ENCODE results near the gene TCF7L2. TPM values are rescaled to one million over a fixed set of nuclear protein-coding genes. Genes with fewer than 3 reads are reported as not detected.
A peak's percentile ranks its signal among the peaks of the same experiment; 100 is the strongest.

Gene TCF7L2
- 10 to 100 TPM; 26.8 to 29.6 TPM for total RNA-seq
- long read RNA-seq, donor 1, partial matches to known transcripts: 3 of 17 reads
- long read RNA-seq, donor 1, other reads (novel, unspliced or antisense): 14 of 17 reads
- long read RNA-seq, donor 2, partial matches to known transcripts: 4 of 14 reads
- long read RNA-seq, donor 2, other reads (novel, unspliced or antisense): 9 of 14 reads

DNA sequence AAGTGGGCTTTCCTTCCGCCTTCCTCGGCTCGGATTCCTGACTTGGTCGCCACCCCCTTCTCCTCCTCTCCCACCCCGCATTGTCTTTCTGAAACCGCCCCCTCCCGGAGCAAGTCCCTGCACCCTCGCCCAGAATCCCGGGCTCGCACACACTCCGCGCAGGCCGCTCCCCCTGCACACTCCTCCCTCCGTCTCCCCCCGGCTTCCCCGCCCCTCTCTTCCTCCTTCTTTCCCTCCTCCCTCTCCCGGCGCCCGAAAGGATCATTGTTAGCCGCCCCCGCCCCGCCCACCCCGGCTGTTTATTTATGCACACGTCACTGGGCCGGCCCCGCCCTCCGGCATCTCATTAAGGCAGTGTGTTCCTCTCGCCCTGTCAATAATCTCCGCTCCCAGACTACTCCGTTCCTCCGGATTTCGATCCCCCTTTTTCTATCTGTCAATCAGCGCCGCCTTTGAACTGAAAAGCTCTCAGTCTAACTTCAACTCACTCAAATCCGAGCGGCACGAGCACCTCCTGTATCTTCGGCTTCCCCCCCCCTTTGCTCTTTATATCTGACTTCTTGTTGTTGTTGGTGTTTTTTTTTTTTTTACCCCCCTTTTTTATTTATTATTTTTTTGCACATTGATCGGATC is at the start of gene TCF7L2:
TSS of gene TCF7L2 (plus strand) at position 373 of the 633 bp plus-strand sequence. CDS start 510 bp downstream, outside the sequence.
- DNase-seq (ENCODE audit: low spot score): peak; percentile 98

DNA sequence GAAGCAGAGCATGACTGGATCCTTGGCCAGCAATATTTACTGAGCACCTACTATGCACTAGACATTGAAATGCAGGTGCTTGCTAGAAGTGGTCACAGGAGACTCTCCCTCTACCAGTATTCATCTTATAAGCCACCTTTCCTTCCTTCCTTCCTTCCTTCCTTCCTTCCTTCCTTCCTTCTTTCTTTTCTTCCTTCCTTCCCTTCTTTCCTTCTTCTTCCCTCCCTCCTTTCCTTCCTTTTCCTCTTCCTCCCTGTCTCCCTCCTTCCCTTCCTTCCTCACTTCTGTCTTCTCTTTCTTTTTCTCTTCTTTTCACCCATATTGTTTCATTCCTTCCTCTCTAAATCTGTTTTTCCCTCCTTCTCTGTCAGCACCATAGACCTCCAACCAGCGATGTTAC is 47.3 kb upstream of the TCF7L2 start:
- intact Hi-C loops (cut with DNase I): no loop called here

More for the DNA sequence above, at the start of gene TCF7L2:
- intact Hi-C loops (cut with DNase I): loop anchor here (5.0 to 10.0 kb wide), 5 partner anchors 55 to 435 kb away; no protein-coding TSS in a partner anchor

DNA sequence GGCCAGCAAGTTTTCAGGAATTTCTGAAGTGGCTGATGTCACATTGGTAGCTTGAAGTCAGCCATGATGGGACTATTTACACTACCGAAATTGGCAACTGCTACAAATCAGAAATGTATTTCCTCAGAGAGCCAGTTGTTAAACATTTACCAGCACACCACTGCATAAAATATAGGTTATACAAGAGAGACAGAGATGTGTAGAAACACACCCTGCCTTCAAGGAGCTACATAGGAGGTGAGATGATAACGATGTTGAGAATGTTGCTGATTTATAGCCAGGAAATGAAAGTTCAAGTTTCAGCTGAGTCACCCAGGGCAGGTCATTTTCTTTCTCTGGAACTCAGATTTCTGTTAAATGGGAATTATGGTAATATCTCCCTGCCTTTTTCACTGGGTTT is 46.0 kb upstream of the TCF7L2 start:
- intact Hi-C loops (cut with DNase I): no loop called here

More for the DNA sequence above, 47.3 kb upstream of the TCF7L2 start:
- DNase-seq (ENCODE audit: low spot score): no peak

DNA sequence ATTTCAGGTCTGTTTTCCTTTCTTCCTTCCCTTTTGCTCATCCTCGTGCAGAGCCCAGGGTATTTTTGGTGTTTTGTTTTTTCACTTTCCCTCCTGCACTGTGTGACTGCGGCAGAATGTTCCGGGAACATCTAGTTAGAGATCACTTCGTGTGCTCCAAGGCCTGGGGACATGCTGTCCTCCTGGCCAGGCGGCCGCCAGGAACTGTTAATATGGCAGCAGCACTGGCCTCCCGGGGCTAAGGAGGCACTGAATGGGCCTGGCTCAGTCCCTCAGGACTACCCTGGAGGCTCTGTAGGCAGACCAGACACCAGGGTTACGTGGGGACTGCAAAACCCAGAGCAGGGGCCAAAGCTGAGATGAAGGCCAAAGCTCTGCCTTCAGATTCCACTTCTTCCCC is 43.1 kb upstream of the TCF7L2 start:
- no peak for DNase-seq (ENCODE audit: low spot score)
- intact Hi-C loops (cut with DNase I): no loop called here

More for the DNA sequence above, 46.0 kb upstream of the TCF7L2 start:
- DNase-seq (ENCODE audit: low spot score): no peak

DNA sequence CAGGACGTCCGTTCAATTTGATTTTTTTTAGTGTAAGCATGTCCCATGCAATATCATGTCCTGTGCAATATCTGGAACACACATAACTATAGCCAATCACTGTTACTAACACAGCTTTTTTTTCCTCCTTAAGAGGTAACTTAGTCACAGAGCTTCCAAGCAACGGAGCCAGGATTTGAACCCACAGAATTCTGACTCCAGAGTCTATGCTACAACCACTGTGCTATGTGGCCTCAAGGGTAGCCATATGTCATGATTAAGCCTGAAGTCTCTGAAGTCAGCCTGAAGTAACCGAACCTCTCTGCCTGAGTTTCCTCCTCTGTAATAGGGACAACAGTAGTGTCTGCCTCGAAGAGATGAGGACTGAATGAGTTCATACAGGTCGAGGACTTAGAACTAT is 42.2 kb upstream of the TCF7L2 start:
- intact Hi-C loops (cut with DNase I): no loop called here
- DNase-seq (ENCODE audit: low spot score): no peak

DNA sequence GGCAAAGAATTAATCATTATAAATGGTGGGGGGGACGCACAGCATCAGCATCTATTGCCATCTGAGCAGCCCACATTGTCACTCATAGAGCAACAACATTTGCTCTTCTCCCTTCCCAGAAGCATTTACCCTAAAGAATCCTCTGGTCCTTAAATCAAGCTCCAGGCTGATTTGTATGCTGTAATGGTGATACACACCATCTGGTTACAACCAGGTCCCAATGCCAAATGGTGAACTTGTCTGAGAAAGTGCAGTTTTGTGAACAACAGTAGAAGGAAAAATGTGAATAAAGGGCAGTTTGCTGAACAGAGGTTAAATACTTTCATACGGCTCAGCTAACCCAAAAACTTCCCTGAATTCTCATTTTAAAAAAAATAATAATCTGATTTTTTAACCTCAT is 38.8 kb upstream of the TCF7L2 start:
- no peak for DNase-seq (ENCODE audit: low spot score)
- intact Hi-C loops (cut with DNase I): no loop called here

GRCh38 chr10:112912410-112912928 is 37.6 kb upstream of the TCF7L2 start:
- intact Hi-C loops (cut with DNase I): no loop called here
- no peak for DNase-seq (ENCODE audit: low spot score)

GRCh38 chr10:112913255-112913654 is 36.8 kb upstream of the TCF7L2 start:
- no peak for DNase-seq (ENCODE audit: low spot score)
- intact Hi-C loops (cut with DNase I): no loop called here

GRCh38 chr10:112913661-112914287 is 36.3 kb upstream of the TCF7L2 start:
- no peak for DNase-seq (ENCODE audit: low spot score)
- intact Hi-C loops (cut with DNase I): no loop called here

GRCh38 chr10:112914288-112914952 is 35.6 kb upstream of the TCF7L2 start:
- intact Hi-C loops (cut with DNase I): no loop called here
- DNase-seq (ENCODE audit: low spot score): no peak

GRCh38 chr10:112915590-112916572 is 34.2 kb upstream of the TCF7L2 start:
- intact Hi-C loops (cut with DNase I): no loop called here
- DNase-seq (ENCODE audit: low spot score): no peak

DNA sequence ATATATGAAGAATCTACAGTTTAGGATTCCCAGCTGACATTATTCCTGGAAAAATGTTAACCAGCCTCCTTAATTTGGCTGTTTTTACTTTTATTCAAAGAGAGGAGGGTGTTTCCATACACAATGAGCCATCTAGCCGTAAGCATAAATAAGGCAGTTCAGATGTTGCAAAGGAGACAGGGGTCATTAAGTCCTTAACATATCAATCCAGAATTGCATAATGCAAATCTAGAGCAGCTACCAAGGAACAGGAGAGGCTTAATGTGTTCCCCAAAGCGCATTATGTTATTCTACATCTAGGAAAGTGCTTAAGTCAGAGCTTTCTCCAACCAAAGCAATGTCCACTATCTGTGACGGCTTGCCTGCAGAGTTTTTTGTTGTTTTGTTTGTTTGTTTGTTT is 32.4 kb upstream of the TCF7L2 start:
- DNase-seq (ENCODE audit: low spot score): no peak
- intact Hi-C loops (cut with DNase I): no loop called here

- DNase-seq (ENCODE audit: low spot score): no peak
- intact Hi-C loops (cut with DNase I): no loop called here
These were observed 31.3 kb upstream of the TCF7L2 start for GRCh38 chr10:112918771-112919170.

- no peak for DNase-seq (ENCODE audit: low spot score)
- intact Hi-C loops (cut with DNase I): no loop called here
These were observed 30.3 kb upstream of the TCF7L2 start for GRCh38 chr10:112919721-112920120.

- DNase-seq (ENCODE audit: low spot score): peak; percentile 81
- intact Hi-C loops (cut with DNase I): no loop called here
These were observed 22.9 kb upstream of the TCF7L2 start for GRCh38 chr10:112926906-112927688.

DNA sequence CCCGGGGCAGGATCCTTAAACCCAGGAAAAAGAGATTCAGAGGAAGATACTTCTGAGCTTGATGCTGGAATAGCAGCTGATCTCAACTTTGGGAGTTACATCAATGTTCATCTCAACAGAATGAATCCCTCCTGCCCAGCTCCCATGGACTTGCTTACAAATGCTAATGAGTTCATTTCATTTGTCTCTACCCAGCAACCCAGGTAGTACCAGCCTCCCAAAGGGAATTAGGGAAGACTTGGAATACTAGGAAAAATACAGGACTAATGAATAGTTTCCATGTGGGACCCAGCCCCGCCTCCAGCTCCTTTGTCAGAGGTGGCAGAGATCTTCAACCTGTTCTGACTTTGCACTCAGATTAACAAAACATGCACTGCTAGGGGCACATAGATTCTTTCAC is 22.1 kb upstream of the TCF7L2 start:
- no peak for DNase-seq (ENCODE audit: low spot score)
- intact Hi-C loops (cut with DNase I): no loop called here

DNA sequence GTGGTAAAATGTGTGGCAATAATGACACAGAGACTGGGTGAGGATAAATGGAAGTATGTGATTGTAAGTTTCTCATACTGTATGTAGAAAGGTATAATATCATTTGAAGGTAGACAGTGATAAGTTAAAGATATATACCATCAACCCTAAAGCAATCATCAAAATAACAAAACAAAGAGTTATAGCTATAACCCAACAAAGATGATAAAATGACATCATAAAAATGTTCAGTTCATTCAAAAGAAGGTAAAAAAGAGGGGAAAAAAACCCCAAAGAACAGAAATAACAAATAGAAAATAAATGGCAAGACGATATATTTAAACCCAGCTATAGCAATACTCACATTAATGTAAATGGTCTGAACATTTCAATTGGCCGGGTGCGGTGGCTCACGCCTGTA is 17.4 kb upstream of the TCF7L2 start:
- intact Hi-C loops (cut with DNase I): no loop called here
- DNase-seq (ENCODE audit: low spot score): no peak

DNA sequence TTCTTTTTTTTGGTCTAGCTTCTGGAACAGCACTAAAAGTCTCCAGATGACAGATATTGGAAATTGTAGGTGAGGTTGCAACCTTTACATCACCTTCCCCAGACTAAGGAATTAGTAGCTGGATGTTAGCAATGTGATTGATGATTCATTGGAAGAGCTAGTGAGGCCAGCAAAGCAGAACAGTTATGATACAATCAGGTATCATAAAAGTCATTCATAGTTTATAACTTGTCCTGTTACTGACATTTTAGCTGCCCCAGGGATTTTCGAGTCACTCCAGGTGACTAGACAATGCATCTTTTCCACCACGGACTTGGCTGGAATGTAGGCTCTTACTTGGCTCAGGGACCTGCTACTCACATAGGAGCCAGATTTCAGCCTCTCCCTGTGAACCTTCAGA is 15.9 kb upstream of the TCF7L2 start:
- intact Hi-C loops (cut with DNase I): no loop called here
- DNase-seq (ENCODE audit: low spot score): no peak

Data from posterior vena cava (tissue), 2 donors.